Renal cortex interstitium (tissue), 15 donors: ENCODE measurements around the gene CENPE. TPM values are rescaled to one million over a fixed set of nuclear protein-coding genes. Genes with fewer than 3 reads are reported as not detected.
"Not testable (repeated sequence)": the region's sequence is repeated elsewhere in the genome, so short reads cannot be mapped to it uniquely, and the experiment has no call there.

Experiments
- DNase-seq, 11 donors: peaks; one replicate each; pipeline ENCODE4 v3.0.0-alpha.2; 2013; ENCODE audit warnings: low read depth in 9 of 11, low spot score in 4 of 11; ENCODE audit errors: extremely low read depth in 1 of 11
- long read RNA-seq, 16 experiments: transcript quantifications; one replicate each; lab custom pipeline, GENCODE V29; 2026
- polyA plus RNA-seq, 3 donors: library from polyadenylated mRNA; unstranded; fragments of 120-200 nt; gene quantifications; one replicate each; pipeline ENCODE4 v1.2.1, GENCODE V29; 2013; ENCODE audit not compliant: insufficient read length in 3 of 3

CENPE gene
- 10 to 100 TPM; 10.5 to 16.2 (median 15.3) TPM for polyA plus RNA-seq
- long read RNA-seq, donor 1: 0 reads
- long read RNA-seq, donor 2: 0 reads
- long read RNA-seq, donor 3: 0 reads
- long read RNA-seq, donor 4: 0 reads
- long read RNA-seq, donor 5: 0 reads
- long read RNA-seq, donor 6: 0 reads
- long read RNA-seq, donor 7: 0 reads
- long read RNA-seq, donor 8: 0 reads
- long read RNA-seq, donor 9: 0 reads
- long read RNA-seq, donor 10: 0 reads
- long read RNA-seq, donor 11: 0 reads
- long read RNA-seq, donor 12: 0 reads
- long read RNA-seq, donor 13: 0 reads
- long read RNA-seq, donor 14: 0 reads
- long read RNA-seq, donor 15: 0 reads
- long read RNA-seq, donor 16: 0 reads

- DNase-seq: peak; percentile 81 to 91 (median 88)
These were observed at the start of gene CENPE for GRCh38 chr4:103198111-103198765. TSS of gene CENPE (minus strand) at chr4:103198343. CDS start at chr4:103198319, 24 bp downstream.

- no peak for DNase-seq
These were observed 46.1 kb upstream of the CENPE start for GRCh38 chr4:103244251-103244650.

GRCh38 chr4:103230938-103231337 is 32.8 kb upstream of the CENPE start:
- not testable (repeated sequence) for DNase-seq

GRCh38 chr4:103223556-103223955 is 25.4 kb upstream of the CENPE start:
- DNase-seq: not testable (repeated sequence)

- DNase-seq: no peak
These were observed 9.5 kb upstream of the CENPE start for GRCh38 chr4:103207673-103208072.

GRCh38 chr4:103204111-103204510 is 6.0 kb upstream of the CENPE start:
- no peak for DNase-seq

- no peak for DNase-seq
These were observed 3.6 kb upstream of the CENPE start for GRCh38 chr4:103201724-103202123.

- DNase-seq: no peak
These were observed 3.1 kb upstream of the CENPE start for GRCh38 chr4:103201253-103201652.

- DNase-seq: no peak
These were observed 866 bp upstream of the CENPE start for GRCh38 chr4:103199009-103199408.

- peak in 1 of 11 donors; percentile 12 for DNase-seq
These were observed 405 bp downstream of the CENPE start for GRCh38 chr4:103197765-103198110.

- DNase-seq: no peak
These were observed 4.7 kb downstream of the CENPE start for GRCh38 chr4:103193457-103193856.

GRCh38 chr4:103171006-103171405 is 27.1 kb downstream of the CENPE start:
- DNase-seq: no peak

GRCh38 chr4:103169750-103170149 is 28.4 kb downstream of the CENPE start:
- not testable (repeated sequence) for DNase-seq

- DNase-seq: no peak
These were observed 29.1 kb downstream of the CENPE start for GRCh38 chr4:103168993-103169392.

GRCh38 chr4:103162176-103162575 is 36.0 kb downstream of the CENPE start:
- DNase-seq: no peak

GRCh38 chr4:103158760-103159159 is 39.4 kb downstream of the CENPE start:
- no peak for DNase-seq

- DNase-seq: no peak
These were observed 42.0 kb downstream of the CENPE start for GRCh38 chr4:103156106-103156505.

- DNase-seq: no peak
These were observed 45.8 kb downstream of the CENPE start for GRCh38 chr4:103152381-103152780.

GRCh38 chr4:103150677-103151076 is 47.5 kb downstream of the CENPE start:
- DNase-seq: no peak

GRCh38 chr4:103144926-103145325 is 53.2 kb downstream of the CENPE start:
- DNase-seq: no peak

- DNase-seq: no peak
These were observed 60.7 kb downstream of the CENPE start for GRCh38 chr4:103137446-103137827.
